Spleen (tissue), 7 donors: ENCODE measurements around the gene AKTIP.

Experiments
- POLR2A ChIP-seq, 3 donors: fragments of 450-650 bp; IDR thresholded peaks; one replicate each; pipeline ENCODE4 v1.5.1; 2017; ENCODE audit warnings: antibody characterized with exemption in 3 of 3, mild to moderate bottlenecking in 1 of 3
- TF ChIP-seq, protein P1 (sequence below), 11 experiments: fragments of 200-600 bp in 7 of 11; fragments of 450-650 bp in 4 of 11; sonication (generic) in 4 of 11; IDR thresholded peaks in 8 of 11; conservative IDR thresholded peaks in 3 of 11; 1 replicate in 7 of 11; 2 replicates in 4 of 11; pipeline versions ENCODE4 v1.4.0 to v1.8.0; 2016 to 2021; ENCODE audit warnings: antibody characterized with exemption in 11 of 11, inconsistent platforms in 4 of 11, mild to moderate bottlenecking in 1 of 11
- donor health status: DM: no; HTN: no; CAD: no; lungs with moderate emphysema.
- donor health status: DM: no; HTN: no; CAD: no.
- donor health status: DM: no; HTN: no; CAD: no.

DNA sequence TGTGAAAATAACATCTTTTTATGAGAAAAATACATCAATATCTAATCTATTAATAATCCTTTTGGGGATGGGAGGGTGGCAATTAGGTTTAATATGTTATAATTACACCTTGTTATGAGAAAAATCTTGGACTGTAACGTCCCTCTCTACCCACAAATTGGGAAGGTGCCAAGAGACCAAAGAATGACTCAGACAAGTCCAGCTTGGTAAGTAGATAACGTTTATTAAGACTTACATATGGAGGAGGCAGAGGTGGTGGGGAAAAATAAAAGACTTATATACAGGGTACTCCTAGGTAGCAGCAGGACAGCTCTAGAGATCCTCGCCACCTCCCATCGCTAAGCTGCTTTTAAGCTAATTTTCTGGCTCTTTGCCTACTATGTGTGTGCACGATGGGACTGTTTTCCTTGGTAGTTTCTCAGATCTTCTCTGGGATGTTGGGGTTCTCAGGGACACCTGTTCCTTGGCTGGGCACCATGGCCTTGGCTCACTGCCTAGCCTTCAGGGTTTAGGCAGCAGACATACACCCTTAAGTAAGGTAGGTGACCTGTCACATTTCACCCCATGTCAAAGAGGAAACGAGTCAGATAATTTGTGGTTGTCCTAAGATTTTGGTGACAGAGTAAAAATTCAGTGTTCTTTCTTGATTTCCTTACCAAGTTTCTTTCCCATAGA, 37.3 kb downstream of the AKTIP start:
- TF ChIP-seq, protein P1, sequence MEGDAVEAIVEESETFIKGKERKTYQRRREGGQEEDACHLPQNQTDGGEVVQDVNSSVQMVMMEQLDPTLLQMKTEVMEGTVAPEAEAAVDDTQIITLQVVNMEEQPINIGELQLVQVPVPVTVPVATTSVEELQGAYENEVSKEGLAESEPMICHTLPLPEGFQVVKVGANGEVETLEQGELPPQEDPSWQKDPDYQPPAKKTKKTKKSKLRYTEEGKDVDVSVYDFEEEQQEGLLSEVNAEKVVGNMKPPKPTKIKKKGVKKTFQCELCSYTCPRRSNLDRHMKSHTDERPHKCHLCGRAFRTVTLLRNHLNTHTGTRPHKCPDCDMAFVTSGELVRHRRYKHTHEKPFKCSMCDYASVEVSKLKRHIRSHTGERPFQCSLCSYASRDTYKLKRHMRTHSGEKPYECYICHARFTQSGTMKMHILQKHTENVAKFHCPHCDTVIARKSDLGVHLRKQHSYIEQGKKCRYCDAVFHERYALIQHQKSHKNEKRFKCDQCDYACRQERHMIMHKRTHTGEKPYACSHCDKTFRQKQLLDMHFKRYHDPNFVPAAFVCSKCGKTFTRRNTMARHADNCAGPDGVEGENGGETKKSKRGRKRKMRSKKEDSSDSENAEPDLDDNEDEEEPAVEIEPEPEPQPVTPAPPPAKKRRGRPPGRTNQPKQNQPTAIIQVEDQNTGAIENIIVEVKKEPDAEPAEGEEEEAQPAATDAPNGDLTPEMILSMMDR (IDR thresholded peaks at IDR 0.05 in 8 of 11, conservative IDR thresholded peaks at IDR 0.05 in 3 of 11): no peak
- TF ChIP-seq POLR2A (IDR thresholded peaks at IDR 0.05): no peak
